ENCODE measurements around the gene RASA3.

RASA3 gene

DNA sequence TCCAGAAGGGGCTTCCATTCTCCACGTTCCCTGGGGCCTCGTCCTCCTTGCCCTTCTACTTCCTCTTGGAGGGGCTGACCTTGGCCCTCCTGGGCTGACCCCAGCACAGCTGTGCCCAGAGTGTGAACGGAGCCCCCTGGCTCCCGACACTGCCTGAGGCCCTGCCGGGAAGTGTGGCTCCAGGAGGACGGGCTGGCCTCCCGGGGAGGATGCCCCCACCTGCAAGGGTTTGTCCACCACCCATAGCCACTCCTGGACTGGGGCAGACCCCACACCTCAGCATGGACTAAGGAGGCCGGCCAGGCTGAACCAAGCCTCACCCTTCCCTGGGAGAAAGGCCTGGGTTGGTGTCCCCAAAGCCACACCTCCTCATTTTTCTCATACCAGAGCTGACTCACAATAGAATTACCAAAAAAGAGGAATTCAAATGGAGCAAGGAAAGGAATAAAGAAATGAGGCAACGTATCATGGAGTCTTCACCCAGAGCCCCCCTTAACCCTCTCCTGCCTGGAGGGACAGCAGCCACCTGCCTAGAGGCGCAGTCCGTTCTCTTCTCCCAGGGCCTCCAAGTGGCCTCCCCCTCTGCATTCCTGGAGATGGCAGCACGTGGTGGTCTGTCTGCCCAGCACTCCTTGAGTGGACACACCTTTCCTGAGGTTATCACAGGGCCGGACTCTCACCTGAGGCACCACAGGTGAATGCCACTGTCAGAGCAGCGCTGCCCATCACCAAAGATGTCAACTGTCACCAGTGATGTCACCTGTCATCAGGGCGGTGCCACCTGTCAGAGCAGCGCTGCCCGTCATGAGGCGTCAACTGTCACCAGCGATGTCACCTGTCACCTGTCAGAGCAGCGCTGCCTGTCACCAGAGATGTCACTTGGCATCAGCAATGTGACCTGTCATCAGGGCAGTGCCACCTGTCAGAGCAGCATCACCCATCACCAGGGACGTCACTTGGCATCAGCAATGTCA, 155.4 kb downstream of the RASA3 start:
- Histone ChIP-seq H3K9me3 (ENCODE audit: control insufficient read depth, insufficient read depth, low read length) (no peaks in the 10 kb centered on the region), H3K4me1 (ENCODE audit: insufficient read depth, low read length) (peaks cover 6% of the 10 kb centered on the region; the same call in 1 of the 2 replicates), H3K9ac (ENCODE audit: low read depth, low read length) (no peak overlapping the region), H3K36me3 (ENCODE audit: insufficient read depth, low read length) (no peaks in the 10 kb centered on the region)

DNA sequence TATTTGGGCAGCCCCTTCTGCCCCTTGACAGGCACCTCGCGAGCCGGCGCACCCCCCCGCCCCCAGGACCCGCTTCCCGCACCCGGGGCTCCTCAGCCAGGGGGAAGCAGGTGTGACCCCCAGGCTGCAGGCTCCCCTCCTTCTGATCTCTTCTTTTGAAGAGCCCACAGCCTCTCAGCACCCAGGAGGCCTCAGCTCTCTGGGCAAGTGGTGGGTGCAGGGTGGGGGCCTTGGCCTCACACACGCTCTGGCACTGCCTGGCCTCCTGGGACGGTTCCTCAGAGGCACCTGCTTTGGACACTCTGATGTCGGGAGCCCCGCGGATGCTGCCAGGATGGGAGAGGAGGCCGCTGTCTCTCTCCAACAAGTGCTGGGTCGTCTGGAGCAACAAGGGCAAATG, 157.0 kb downstream of the RASA3 start:
- peaks cover 6% of the 10 kb centered on the region; the same call in 1 of the 2 replicates for H3K4me1 ChIP-seq (ENCODE audit: insufficient read depth, low read length)
- H3K36me3 ChIP-seq (ENCODE audit: insufficient read depth, low read length): no peaks in the 10 kb centered on the region
- H3K9me3 ChIP-seq (ENCODE audit: control insufficient read depth, insufficient read depth, low read length): no peaks in the 10 kb centered on the region
- no peak overlapping the region for H3K9ac ChIP-seq (ENCODE audit: low read depth, low read length)

DNA sequence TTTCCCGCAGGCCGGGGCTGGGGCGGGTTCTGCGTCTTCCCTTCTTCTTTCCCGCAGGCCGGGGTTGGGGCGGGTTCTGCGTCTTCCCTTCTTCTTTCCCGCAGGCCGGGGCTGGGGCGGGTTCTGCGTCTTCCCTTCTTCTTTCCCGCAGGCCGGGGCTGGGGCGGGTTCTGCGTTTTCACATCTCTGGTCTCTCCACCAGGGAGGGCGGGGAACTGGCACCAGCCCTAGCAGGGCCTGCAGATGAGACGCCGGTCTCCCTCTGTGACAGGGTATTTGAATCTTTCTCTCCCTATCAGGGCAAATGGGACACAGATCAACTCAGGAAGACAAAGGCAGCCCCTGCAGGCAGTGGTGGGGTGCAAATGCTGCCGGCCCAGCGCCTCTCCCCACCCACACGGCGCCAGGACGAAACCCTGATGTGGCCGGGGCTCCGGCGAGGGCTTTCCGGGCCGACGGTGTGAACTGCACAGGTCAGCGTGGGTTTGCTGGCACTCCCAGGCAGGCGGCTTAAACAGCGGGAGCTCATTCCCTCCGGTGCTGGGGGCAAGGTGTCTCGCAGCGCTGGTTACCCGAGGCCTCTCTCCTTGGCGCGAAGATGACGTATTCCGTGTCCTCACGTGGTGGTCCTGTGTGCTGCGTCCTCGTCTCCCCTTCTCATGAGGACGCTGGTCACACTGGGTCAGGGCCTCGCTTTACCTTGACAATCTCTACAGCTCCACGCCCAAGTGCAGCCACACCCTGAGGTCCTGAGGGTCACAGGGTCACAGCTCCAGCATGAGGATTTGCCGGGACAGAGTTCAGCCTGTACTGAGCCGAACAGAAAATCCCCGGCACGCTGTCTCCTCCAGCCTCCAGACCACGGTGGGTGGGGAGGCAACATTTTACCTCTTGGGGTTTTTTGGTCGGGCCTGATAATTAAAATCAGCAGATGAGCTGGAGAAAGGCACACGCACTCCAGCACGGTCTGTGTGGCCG, 157.8 kb downstream of the RASA3 start:
- H3K9ac ChIP-seq (ENCODE audit: low read depth, low read length): no peak overlapping the region
- no peaks in the 10 kb centered on the region for H3K36me3 ChIP-seq (ENCODE audit: insufficient read depth, low read length)
- no peaks in the 10 kb centered on the region for H3K9me3 ChIP-seq (ENCODE audit: control insufficient read depth, insufficient read depth, low read length)
- peaks cover 6% of the 10 kb centered on the region; the same call in 1 of the 2 replicates for H3K4me1 ChIP-seq (ENCODE audit: insufficient read depth, low read length)

DNA sequence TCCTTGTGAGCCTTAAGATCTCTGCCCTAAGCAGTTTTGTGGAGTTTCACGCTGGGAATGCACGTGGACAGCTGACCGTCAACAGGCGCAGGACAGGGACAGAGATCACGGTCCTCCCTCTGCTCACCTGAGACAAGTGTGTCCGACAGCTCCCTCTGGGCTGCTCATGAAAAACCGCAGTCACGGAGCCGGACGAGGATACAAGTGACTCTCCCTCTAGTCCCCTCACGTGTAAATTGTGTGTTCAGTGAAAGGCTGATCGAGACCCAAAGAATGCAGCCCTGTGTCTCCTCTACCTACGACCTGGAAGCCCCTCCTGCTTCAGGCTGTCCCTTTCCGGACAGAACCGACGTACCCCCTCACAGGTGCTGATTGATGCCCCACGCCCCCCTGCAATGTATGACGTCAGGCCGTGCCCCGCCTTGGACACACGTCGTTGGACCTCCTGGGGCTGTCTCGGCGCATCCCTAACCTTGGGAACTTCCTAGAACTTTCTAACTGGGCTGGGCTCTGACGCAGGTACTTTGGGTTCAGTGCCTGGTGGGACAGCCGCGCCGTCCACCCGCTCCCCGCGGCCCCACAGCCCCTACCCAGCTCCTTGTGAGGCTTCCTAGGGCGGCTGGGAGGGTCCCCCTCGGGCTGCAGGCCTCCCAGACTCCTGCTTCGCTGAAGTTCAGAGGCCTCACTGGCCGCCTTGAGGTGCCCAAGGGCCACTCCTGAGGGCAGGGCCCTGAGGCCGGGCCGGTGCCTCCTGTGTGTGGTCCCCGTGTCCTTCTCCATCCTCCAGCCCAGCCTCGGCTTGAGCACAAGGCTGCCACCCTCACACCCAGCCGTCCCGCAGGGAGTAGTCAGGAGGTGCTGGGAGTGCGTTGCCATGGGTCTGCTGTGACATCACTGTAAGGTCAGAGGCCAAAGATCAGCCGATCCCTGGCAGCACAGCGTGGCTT, 158.9 kb downstream of the RASA3 start, which contains the start of gene C13orf46:
Gene C13orf46, minus strand, starts transcription at position 859 of the 947 bp plus-strand sequence. Its CDS starts 79 bp downstream, at position 780.
- H3K4me1 ChIP-seq (ENCODE audit: insufficient read depth, low read length): peaks cover 6% of the 10 kb centered on the region; the same call in 1 of the 2 replicates
- no peaks in the 10 kb centered on the region for H3K36me3 ChIP-seq (ENCODE audit: insufficient read depth, low read length)
- no peak within 1 kb of the TSS for H3K9ac ChIP-seq (ENCODE audit: low read depth, low read length)
- no peaks in the 10 kb centered on the region for H3K9me3 ChIP-seq (ENCODE audit: control insufficient read depth, insufficient read depth, low read length)

DNA sequence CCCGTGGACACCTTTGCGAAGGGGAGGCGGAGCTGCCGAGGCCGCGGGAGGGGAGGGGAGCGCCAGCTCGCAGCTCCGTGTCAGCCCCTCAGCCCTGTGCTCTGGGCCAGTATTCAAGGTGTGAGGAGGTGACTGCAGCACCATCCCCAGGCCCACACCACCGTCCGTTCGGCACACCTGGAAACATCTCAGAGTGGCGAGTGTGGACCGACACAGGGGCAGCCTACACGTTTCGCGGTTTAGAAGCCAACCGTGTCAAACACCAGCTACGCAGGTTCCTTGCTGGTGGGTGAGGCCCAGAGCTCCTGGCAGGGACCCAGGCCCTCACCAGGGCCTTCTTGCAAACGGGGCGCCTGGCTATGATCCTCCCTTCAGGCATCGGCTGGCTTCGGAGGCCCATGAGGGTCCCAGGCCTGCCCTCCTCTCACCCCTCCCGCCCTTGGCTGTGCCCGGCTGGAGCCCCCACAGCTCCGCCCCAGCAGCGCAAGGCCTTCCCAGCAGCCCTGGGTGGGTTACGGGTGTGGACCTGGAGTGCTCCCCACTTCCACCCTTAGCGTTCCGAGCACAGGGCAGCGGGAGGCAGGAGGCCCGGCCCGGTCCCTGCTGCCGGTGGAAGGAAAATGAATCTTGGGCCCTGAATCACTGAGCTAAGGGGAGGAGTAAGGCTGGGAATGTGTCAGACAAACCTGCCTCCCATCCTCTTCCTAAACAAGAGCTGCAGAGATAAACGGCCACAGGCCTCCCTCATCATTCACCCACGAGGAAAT, 159.8 kb downstream of the RASA3 start:
- no peaks in the 10 kb centered on the region for H3K9me3 ChIP-seq (ENCODE audit: control insufficient read depth, insufficient read depth, low read length)

DNA sequence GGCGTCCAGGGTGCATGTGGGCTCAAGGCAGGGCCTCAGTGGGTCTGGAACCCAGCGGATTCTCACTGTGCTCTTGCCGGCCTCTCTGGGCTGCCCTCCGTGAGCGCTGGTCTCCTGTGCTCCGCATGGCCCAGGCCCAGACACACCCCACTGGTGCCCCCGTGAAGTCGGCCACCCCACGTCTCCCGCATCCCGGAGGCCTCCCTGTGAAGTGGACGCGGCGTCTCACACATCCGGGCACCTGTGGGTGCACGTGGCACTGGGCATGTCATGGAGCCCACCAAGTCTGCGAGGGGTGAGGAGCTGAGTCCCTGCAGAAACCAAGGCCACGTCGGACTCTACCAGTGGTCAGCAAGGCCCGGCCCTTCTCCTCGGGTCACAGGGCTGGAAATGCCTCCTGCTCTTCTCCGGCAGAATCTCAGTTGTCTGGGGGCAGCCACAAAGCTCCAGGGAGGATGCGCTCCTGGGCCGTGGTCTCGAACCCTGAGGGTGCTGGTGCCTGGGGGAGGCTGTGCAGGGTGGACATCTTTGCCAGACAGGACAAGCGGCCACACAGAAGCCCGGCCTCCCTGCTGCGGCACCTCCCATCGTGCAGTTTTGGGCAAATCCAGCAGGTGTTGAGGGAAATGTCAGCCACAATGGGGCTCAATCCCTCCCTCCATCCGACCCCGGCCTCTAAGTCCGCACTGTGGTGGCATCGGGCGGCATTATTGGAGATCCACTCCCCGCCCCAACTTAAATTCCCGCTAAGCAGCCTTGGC, 160.8 kb downstream of the RASA3 start:
- H3K36me3 ChIP-seq (ENCODE audit: insufficient read depth, low read length): no peaks in the 10 kb centered on the region
- H3K9ac ChIP-seq (ENCODE audit: low read depth, low read length): no peak overlapping the region
- no peaks in the 10 kb centered on the region for H3K9me3 ChIP-seq (ENCODE audit: control insufficient read depth, insufficient read depth, low read length)
- peaks cover 3% of the 10 kb centered on the region; the same call in 1 of the 2 replicates for H3K4me1 ChIP-seq (ENCODE audit: insufficient read depth, low read length)

More for the DNA sequence above, 159.8 kb downstream of the RASA3 start:
- Histone ChIP-seq H3K9ac (ENCODE audit: low read depth, low read length) (no peak overlapping the region), H3K36me3 (ENCODE audit: insufficient read depth, low read length) (no peaks in the 10 kb centered on the region), H3K4me1 (ENCODE audit: insufficient read depth, low read length) (peaks cover 6% of the 10 kb centered on the region; the same call in 1 of the 2 replicates)

DNA sequence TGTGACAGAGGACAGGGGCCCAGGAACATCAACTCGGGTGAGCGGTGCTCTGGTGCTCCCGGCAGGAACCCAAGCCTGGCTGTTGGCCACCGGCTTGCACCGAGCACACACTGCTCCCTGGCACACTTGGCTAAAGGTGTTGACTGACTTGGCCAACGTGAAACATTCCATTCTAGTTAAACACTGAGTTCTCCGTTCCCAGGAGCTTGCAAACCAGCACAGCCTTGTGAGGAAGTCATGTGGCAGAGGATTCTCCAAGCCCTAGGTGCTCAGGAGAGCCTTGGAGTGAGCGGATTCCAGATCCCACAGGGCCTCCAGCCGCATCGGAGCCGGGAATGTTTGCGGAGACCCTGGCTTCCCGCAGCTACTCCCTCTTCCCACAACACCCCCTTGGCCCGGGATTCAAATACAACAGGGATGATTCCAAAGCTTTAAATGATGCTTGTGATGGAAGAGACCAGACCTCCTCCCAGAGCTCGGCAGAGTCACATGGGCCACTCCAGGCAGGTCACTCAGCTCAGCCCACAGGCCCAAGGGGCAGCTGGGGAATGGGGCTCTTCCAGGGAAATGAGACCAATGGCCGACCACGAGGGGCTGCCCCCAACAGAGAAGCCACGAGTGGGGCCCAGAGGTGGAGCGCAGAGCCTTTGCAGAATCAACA, 161.5 kb downstream of the RASA3 start:
- no peak overlapping the region for H3K9ac ChIP-seq (ENCODE audit: low read depth, low read length)
- H3K9me3 ChIP-seq (ENCODE audit: control insufficient read depth, insufficient read depth, low read length): no peaks in the 10 kb centered on the region
- no peaks in the 10 kb centered on the region for H3K4me1 ChIP-seq (ENCODE audit: insufficient read depth, low read length)
- H3K36me3 ChIP-seq (ENCODE audit: insufficient read depth, low read length): no peaks in the 10 kb centered on the region

DNA sequence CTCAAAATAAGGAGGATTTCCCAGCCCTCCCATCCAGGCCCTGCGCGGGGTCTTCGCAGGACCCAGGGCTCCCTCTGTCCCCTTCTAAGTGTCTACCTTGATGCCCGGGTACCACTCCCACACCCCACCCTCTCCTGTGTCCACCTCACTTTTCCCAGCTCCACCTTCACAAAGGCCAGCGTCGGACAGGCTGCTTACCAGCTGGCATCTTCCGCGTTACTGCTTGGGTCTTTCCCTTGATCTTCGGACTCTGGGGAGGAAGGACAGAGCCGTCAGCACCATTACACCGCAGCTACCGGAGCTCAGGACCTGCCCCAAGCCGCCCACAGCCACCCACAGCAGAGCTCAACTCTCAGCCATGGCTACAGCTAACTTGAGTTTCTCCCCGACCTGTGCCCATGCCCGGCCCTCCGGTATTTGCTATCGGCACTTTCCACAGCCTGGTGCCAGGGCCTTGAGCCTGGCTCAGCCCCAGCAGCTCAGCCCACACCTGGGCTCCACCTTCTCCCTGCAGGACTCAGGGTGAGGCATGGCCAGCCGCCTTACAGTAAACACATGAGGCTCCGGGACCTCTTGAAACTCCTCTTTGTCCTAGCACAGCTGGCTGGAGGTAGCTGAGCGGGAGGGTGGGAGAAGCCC, 162.3 kb downstream of the RASA3 start:
- no peaks in the 10 kb centered on the region for H3K9me3 ChIP-seq (ENCODE audit: control insufficient read depth, insufficient read depth, low read length)
- H3K36me3 ChIP-seq (ENCODE audit: insufficient read depth, low read length): no peaks in the 10 kb centered on the region
- no peak overlapping the region for H3K9ac ChIP-seq (ENCODE audit: low read depth, low read length)
- no peaks in the 10 kb centered on the region for H3K4me1 ChIP-seq (ENCODE audit: insufficient read depth, low read length)

DNA sequence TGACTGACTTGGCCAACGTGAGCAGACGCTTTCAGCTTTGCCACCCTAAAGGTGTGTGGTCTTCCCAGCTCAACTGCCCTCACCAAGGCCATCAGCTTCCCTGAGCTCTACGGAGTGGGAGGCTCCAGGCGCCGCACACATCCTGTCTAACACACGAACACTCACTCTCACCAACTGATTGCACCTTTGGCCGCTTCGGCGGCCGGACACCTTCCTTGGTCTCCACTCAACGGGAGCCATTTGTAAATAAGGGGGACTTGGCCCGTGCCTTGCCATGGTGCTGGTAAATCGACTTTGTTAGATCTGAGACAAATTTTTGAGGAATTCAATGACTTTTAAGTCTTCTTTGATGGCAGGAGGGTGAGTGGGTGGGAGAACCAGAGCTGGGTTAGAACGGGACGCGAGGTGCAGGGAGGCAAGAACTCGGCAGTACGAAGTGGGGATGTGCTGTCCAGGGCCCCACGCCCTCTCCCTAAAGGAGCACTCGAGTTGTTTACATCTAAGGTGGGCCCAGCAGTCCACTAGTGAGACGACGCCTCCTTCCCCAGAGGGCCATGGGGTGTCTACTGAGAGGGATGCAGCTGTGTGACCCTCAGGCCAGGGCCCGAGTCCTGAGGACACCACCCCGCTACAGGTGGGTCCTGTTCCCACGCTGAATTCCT, 163.0 kb downstream of the RASA3 start:
- H3K9ac ChIP-seq (ENCODE audit: low read depth, low read length): no peak overlapping the region
- no peaks in the 10 kb centered on the region for H3K36me3 ChIP-seq (ENCODE audit: insufficient read depth, low read length)
- no peaks in the 10 kb centered on the region for H3K4me1 ChIP-seq (ENCODE audit: insufficient read depth, low read length)
- no peaks in the 10 kb centered on the region for H3K9me3 ChIP-seq (ENCODE audit: control insufficient read depth, insufficient read depth, low read length)

DNA sequence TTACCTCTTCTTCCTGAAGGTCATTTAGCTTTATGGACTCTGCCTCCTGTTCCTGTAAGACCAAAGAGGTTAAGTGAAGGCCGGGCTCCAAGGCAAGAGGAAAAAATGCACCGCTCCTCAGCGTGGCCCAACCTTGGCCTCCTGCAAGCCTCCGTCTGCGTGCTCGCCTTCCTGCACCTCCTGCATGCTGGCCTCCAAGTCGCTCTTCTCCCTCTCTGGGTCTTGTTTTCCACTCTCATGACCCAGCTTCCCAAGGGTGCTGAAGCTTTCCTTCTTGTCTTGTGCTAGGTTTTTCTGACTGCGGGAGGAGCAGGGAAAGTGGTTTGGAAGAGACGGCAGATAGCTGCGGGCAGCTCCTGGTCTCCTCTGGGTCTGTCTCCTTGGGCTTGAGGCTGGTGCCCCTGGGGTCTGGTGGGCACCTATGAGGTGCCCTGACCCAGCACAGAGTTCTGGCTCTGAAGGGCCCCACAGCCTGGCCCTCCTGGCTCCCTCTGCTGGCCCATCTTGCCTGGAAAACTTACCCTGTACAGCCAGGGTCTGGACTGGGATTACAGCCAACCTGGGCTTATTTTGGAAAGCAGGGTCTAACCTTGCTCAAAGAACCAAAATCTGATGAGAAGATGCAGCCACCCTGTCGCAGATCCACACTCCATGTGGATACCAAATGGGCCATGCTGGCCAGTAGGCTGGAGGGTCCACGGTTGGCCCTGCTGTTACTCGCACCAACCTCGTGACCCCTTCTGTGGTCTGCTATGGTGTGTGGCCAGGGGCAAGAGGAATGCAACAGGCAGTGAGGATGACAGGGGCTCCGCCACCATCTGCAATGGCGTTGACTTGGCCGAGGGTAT, 163.7 kb downstream of the RASA3 start:
- H3K4me1 ChIP-seq (ENCODE audit: insufficient read depth, low read length): no peaks in the 10 kb centered on the region
- H3K9me3 ChIP-seq (ENCODE audit: control insufficient read depth, insufficient read depth, low read length): no peaks in the 10 kb centered on the region
- no peak overlapping the region for H3K9ac ChIP-seq (ENCODE audit: low read depth, low read length)
- no peaks in the 10 kb centered on the region for H3K36me3 ChIP-seq (ENCODE audit: insufficient read depth, low read length)
